WERI-Rb-1 (cell line): ENCODE results near the gene SIPA1.

ENCODE experiments used
- DNase-seq: peaks from one replicate; pipeline ENCODE4 v3.0.0-alpha.2; 2020
- H3K27ac ChIP-seq: fragments of 250-450 bp; sonication (Bioruptor Pico); 2 replicates; pipeline ENCODE4 v1.5.1; 2020; ENCODE audit warnings: mild to moderate bottlenecking, moderate library complexity
- H3K27me3 ChIP-seq: fragments of 250-450 bp; sonication (Bioruptor Pico); 2 replicates; pipeline ENCODE4 v1.5.1; 2021; ENCODE audit warnings: mild to moderate bottlenecking, low read depth, moderate library complexity; ENCODE audit not compliant: insufficient read depth, severe bottlenecking
- H3K36me3 ChIP-seq: fragments of 250-450 bp; sonication (Bioruptor Pico); 2 replicates; pipeline ENCODE4 v1.5.1; 2020; ENCODE audit warnings: mild to moderate bottlenecking, moderate library complexity
- H3K4me3 ChIP-seq: 2 replicates; pipeline ENCODE4 v1.5.1; 2011; ENCODE audit warnings: low read depth, mild to moderate bottlenecking, control low read depth, low read length
- H3K9me3 ChIP-seq: fragments of 250-450 bp; sonication (Bioruptor Pico); 2 replicates; pipeline ENCODE4 v1.5.1; 2021; ENCODE audit warnings: mild to moderate bottlenecking, moderate library complexity; ENCODE audit not compliant: severe bottlenecking
- TF ChIP-seq, protein P1 (sequence below): IDR thresholded peaks from 2 replicates; pipeline ENCODE4 v1.5.1; 2011; ENCODE audit warnings: low read depth, mild to moderate bottlenecking, control low read depth, inconsistent platforms, low read length

Gene SIPA1

GRCh38 chr11:65619281-65619928 lies 18.5 kb upstream of the SIPA1 start:
- no peaks in the 10 kb centered on the region for H3K9me3 ChIP-seq
- peaks cover 65% of the 10 kb centered on the region for H3K36me3 ChIP-seq
- no peak overlapping the region for H3K27ac ChIP-seq
- no peak overlapping the region for H3K4me3 ChIP-seq
- TF ChIP-seq, protein P1, sequence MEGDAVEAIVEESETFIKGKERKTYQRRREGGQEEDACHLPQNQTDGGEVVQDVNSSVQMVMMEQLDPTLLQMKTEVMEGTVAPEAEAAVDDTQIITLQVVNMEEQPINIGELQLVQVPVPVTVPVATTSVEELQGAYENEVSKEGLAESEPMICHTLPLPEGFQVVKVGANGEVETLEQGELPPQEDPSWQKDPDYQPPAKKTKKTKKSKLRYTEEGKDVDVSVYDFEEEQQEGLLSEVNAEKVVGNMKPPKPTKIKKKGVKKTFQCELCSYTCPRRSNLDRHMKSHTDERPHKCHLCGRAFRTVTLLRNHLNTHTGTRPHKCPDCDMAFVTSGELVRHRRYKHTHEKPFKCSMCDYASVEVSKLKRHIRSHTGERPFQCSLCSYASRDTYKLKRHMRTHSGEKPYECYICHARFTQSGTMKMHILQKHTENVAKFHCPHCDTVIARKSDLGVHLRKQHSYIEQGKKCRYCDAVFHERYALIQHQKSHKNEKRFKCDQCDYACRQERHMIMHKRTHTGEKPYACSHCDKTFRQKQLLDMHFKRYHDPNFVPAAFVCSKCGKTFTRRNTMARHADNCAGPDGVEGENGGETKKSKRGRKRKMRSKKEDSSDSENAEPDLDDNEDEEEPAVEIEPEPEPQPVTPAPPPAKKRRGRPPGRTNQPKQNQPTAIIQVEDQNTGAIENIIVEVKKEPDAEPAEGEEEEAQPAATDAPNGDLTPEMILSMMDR, result no peak
- no peak for DNase-seq
- no peaks in the 10 kb centered on the region for H3K27me3 ChIP-seq

DNA sequence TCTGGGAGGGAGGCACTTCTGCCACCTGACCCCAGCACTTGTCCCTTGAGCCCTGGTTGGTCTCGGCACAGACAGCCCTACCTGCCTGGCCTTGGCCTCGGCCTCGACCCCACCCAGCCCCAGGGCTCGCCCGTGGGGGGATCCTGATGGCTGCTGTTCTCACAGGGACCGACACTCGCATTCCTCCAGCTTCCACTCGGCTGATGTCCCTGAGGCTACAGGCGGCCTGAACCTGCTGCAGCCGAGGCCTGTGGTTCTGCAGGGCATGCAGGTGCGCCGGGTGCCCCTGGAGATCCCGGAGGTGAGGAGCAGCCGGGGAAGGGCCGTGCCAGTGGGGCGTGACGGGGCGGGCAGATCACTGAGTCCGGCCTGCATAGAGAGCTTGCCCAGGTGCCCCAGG lies 17.2 kb upstream of the SIPA1 start:
- no peak for DNase-seq
- Histone ChIP-seq H3K27ac (no peak overlapping the region), H3K36me3 (peaks cover 69% of the 10 kb centered on the region), H3K27me3 (no peaks in the 10 kb centered on the region), H3K4me3 (no peak overlapping the region), H3K9me3 (no peaks in the 10 kb centered on the region)
- TF ChIP-seq, protein P1, result no peak

DNA sequence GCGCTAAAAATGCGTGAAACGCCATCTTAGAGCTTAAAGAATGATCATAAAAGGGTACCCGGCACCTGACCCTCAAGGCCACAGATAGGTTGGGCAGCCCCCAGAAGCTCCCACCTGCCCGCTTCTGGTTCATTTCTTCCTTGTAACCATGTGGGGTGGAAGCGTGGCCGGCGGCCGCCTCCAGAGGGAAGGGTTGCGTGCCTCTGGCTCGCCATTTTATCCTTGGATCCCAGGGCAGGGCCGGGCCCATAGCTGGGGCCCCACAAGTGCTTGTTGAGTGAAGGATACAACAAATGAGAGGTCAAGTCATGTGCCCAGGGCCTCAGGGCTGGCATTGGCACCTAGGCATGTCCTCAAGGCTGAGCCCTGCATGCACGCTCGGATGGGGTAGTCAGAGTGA lies 16.4 kb upstream of the SIPA1 start:
- Histone ChIP-seq H3K9me3 (no peaks in the 10 kb centered on the region), H3K27ac (no peak overlapping the region), H3K36me3 (peaks cover 77% of the 10 kb centered on the region), H3K27me3 (no peaks in the 10 kb centered on the region), H3K4me3 (no peak overlapping the region)
- TF ChIP-seq, protein P1, result no peak
- no peak for DNase-seq

GRCh38 chr11:65622011-65622410 lies 15.9 kb upstream of the SIPA1 start:
- DNase-seq, result no peak
- Histone ChIP-seq H3K4me3 (no peak overlapping the region), H3K27ac (no peak overlapping the region), H3K9me3 (no peaks in the 10 kb centered on the region), H3K27me3 (no peaks in the 10 kb centered on the region), H3K36me3 (peaks cover 79% of the 10 kb centered on the region)
- TF ChIP-seq, protein P1, result no peak

DNA sequence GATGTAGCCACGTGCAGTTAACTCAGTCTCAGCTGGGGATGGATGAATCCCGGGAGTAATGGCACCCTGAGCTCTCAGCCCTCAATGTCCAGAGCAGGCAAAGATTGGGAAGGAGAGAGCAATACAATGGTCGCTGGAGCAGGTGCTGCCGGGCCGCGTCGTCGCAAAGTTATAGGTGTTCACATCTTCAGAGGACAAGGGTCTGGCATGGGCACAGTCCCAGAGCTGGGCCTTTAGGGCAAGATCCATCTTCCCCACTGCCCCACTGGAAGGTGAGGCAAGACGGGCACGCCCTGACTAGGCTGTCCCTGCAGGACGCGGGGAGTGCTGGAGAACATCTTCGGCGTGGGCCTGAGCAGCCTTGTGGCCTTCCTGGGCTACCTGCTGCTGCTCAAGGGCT lies 14.7 kb upstream of the SIPA1 start:
- no peak overlapping the region for H3K27ac ChIP-seq
- no peaks in the 10 kb centered on the region for H3K27me3 ChIP-seq
- DNase-seq, result no peak
- no peaks in the 10 kb centered on the region for H3K9me3 ChIP-seq
- H3K4me3 ChIP-seq, result no peak overlapping the region
- H3K36me3 ChIP-seq, result peaks cover 80% of the 10 kb centered on the region
- TF ChIP-seq, protein P1, result no peak
